Measurements from ENCODE around the gene CKAP5.

Gene CKAP5

GRCh38 chr11:46850829-46851380 lies 4.8 kb upstream of the CKAP5 start:
- no peak overlapping the region for H3K27ac ChIP-seq (ENCODE audit: extremely low read depth, low read depth, low read length)
- no peaks in the 10 kb centered on the region for H3K4me1 ChIP-seq (ENCODE audit: control insufficient read depth, insufficient read depth, low read length)
- ChIA-PET POLR2A (no interaction called here), CTCF (interaction anchor here (0.5 kb wide), 1 partner anchor 608 kb away, joined by 4 read pairs; no protein-coding TSS in a partner anchor)
- H3K9me3 ChIP-seq (ENCODE audit: control insufficient read depth, insufficient read depth, low read depth, low read length): no peaks in the 10 kb centered on the region
- H3K4me3 ChIP-seq (ENCODE audit: low read depth, low read length): no peak overlapping the region
- peaks cover 0 to 2% of the 10 kb centered on the region in 2 experiments; a peak in 1 of 3 replicates for H3K36me3 ChIP-seq (ENCODE audit: control insufficient read depth in 2 of 2, insufficient read depth in 1 of 2, low read length in 2 of 2)
- TF ChIP-seq ZNF174 (tag by site-specific recombination; IDR thresholded peaks at IDR 0.05): no peak
- no peak for TF ChIP-seq ZNF514 (tag by site-specific recombination; IDR thresholded peaks at IDR 0.05)
- no peak for TF ChIP-seq SP7 (tag by site-specific recombination; IDR thresholded peaks at IDR 0.05)
- TF ChIP-seq ELK4 (IDR thresholded peaks at IDR 0.05; ENCODE audit: borderline replicate concordance, low read depth, low read length): no peak

GRCh38 chr11:46849631-46850030 lies 3.6 kb upstream of the CKAP5 start:
- TF ChIP-seq ZNF645 (tag by site-specific recombination; IDR thresholded peaks at IDR 0.05) (no peak), ZNF133 (tag by site-specific recombination; IDR thresholded peaks at IDR 0.05) (no peak), MEIS1 (CRISPR knock-in tag; IDR thresholded peaks at IDR 0.05; ENCODE audit: borderline replicate concordance) (no peak), WT1 (tag by site-specific recombination; IDR thresholded peaks at IDR 0.05) (no peak), HIC1 (tag by site-specific recombination; IDR thresholded peaks at IDR 0.05) (no peak), KLF7 (tag by site-specific recombination; IDR thresholded peaks at IDR 0.05; ENCODE audit: borderline replicate concordance) (no peak), ZNF670 (tag by site-specific recombination; IDR thresholded peaks at IDR 0.05; ENCODE audit: low read depth) (no peak), ZNF529 (tag by site-specific recombination; IDR thresholded peaks at IDR 0.05; ENCODE audit: insufficient replicate concordance) (no peak), ZNF692 (tag by site-specific recombination; IDR thresholded peaks at IDR 0.05) (no peak), ZNF830 (tag by site-specific recombination; IDR thresholded peaks at IDR 0.05; ENCODE audit: low read depth) (no peak), PRDM2 (tag by site-specific recombination; IDR thresholded peaks at IDR 0.05; ENCODE audit: borderline replicate concordance) (no peak), ZNF777 (tag by site-specific recombination; IDR thresholded peaks at IDR 0.05; ENCODE audit: borderline replicate concordance) (no peak)
- H3K4me1 ChIP-seq (ENCODE audit: control insufficient read depth, insufficient read depth, low read length): no peaks in the 10 kb centered on the region
- H3K27ac ChIP-seq (ENCODE audit: extremely low read depth, low read depth, low read length): no peak overlapping the region
- H3K9me3 ChIP-seq (ENCODE audit: control insufficient read depth, insufficient read depth, low read depth, low read length): no peaks in the 10 kb centered on the region
- ChIA-PET CTCF (interaction anchor here (0.6 kb wide), 1 partner anchor 379 kb away, joined by 3 read pairs; no protein-coding TSS in a partner anchor), POLR2A (interaction anchor here (0.6 kb wide), 1 partner anchor 497 kb away, joined by 9 read pairs; no protein-coding TSS in a partner anchor)
- H3K36me3 ChIP-seq (ENCODE audit: control insufficient read depth in 2 of 2, insufficient read depth in 1 of 2, low read length in 2 of 2): no peaks in the 10 kb centered on the region
- H3K4me3 ChIP-seq (ENCODE audit: low read depth, low read length): no peak overlapping the region

All from HEK293 (cell line).